H9 (cell line): ENCODE results near the gene NCAM2. TPM values are rescaled to one million over a fixed set of nuclear protein-coding genes. Genes with fewer than 3 reads are reported as not detected.
A peak's percentile ranks its signal among the peaks of the same experiment; 100 is the strongest.

Experiments
- DNase-seq: peaks from one replicate; pipeline ENCODE4 v3.0.0-alpha.2; 2017
- H2AFZ ChIP-seq: one replicate; pipeline ENCODE4 v1.6.1; 2013; ENCODE audit warnings: mild to moderate bottlenecking, low read length, control low read depth, moderate library complexity
- H2AK5ac ChIP-seq: 2 replicates; pipeline ENCODE4 v1.6.1; 2013; ENCODE audit warnings: low read length, control low read depth, mixed read lengths; ENCODE audit not compliant: insufficient read length
- H2BK120ac ChIP-seq: one replicate; pipeline ENCODE4 v1.6.1; 2013; ENCODE audit warnings: low read depth, mild to moderate bottlenecking, low read length, control low read depth, inconsistent platforms; ENCODE audit not compliant: poor library complexity, severe bottlenecking
- H2BK12ac ChIP-seq: 2 replicates; pipeline ENCODE4 v1.6.1; 2013; ENCODE audit warnings: low read length, control low read depth, mixed read lengths, low read depth; ENCODE audit not compliant: insufficient read length
- H2BK15ac ChIP-seq: 2 replicates; pipeline ENCODE4 v1.6.1; 2013; ENCODE audit warnings: low read depth, low read length, control low read depth
- H2BK20ac ChIP-seq: one replicate; pipeline ENCODE4 v1.6.1; 2013; ENCODE audit warnings: low read depth, mild to moderate bottlenecking, low read length, control low read depth, inconsistent platforms; ENCODE audit not compliant: poor library complexity, severe bottlenecking
- H2BK5ac ChIP-seq: 2 replicates; pipeline ENCODE4 v1.6.1; 2013; ENCODE audit warnings: low read length, control low read depth, mixed read lengths; ENCODE audit not compliant: insufficient read length
- H3K14ac ChIP-seq: 2 replicates; pipeline ENCODE4 v1.6.1; 2013; ENCODE audit warnings: low read length, control low read depth; ENCODE audit not compliant: insufficient read depth
- H3K18ac ChIP-seq: 2 replicates; pipeline ENCODE4 v1.6.1; 2013; ENCODE audit warnings: low read depth, mild to moderate bottlenecking, mixed read lengths, low read length, control low read depth; ENCODE audit not compliant: insufficient read length
- H3K23ac ChIP-seq: 2 replicates; pipeline ENCODE4 v1.6.1; 2013; ENCODE audit warnings: low read length, control low read depth, mixed read lengths, low read depth; ENCODE audit not compliant: insufficient read length
- H3K23me2 ChIP-seq: 2 replicates; pipeline ENCODE4 v1.6.1; 2013; ENCODE audit warnings: low read depth, mild to moderate bottlenecking, mixed read lengths, low read length, control low read depth; ENCODE audit not compliant: insufficient read length, poor library complexity, severe bottlenecking
- H3K27ac ChIP-seq: 2 replicates; pipeline ENCODE4 v1.5.1; 2013; ENCODE audit warnings: low read length, control low read depth, mixed read lengths, low read depth; ENCODE audit not compliant: insufficient read length
- H3K27me3 ChIP-seq: 2 replicates; pipeline ENCODE4 v1.6.1; 2013; ENCODE audit warnings: low read length, control low read depth, inconsistent platforms; ENCODE audit not compliant: insufficient read depth
- H3K4ac ChIP-seq: 2 replicates; pipeline ENCODE4 v1.6.1; 2013; ENCODE audit warnings: low read depth, mild to moderate bottlenecking, control low read depth, inconsistent platforms, low read length, moderate library complexity
- H3K4me1 ChIP-seq: 2 replicates; pipeline ENCODE4 v1.6.1; 2013; ENCODE audit warnings: low read length, control low read depth, inconsistent platforms; ENCODE audit not compliant: insufficient read depth
- H3K4me2 ChIP-seq: 2 replicates; pipeline ENCODE4 v1.6.1; 2013; ENCODE audit warnings: low read length, control low read depth, mixed read lengths; ENCODE audit not compliant: insufficient read length, insufficient read depth
- H3K56ac ChIP-seq: 2 replicates; pipeline ENCODE4 v1.6.1; 2013; ENCODE audit warnings: low read depth, mild to moderate bottlenecking, mixed read lengths, low read length, control low read depth; ENCODE audit not compliant: insufficient read length
- H3K79me1 ChIP-seq: 2 replicates; pipeline ENCODE4 v1.6.1; 2013; ENCODE audit warnings: low read depth, mild to moderate bottlenecking, moderate library complexity, low read length, control low read depth, inconsistent platforms; ENCODE audit not compliant: insufficient read depth, poor library complexity, severe bottlenecking
- H3K79me2 ChIP-seq: 2 replicates; pipeline ENCODE4 v1.6.1; 2013; ENCODE audit warnings: low read length, control low read depth, inconsistent platforms; ENCODE audit not compliant: insufficient read depth
- H3K9ac ChIP-seq: 2 replicates; pipeline ENCODE4 v1.6.1; 2013; ENCODE audit warnings: low read length, control low read depth, mixed read lengths; ENCODE audit not compliant: insufficient read length; ENCODE audit errors: extremely low read depth
- H3K9me3 ChIP-seq: one replicate; pipeline ENCODE4 v1.6.1; 2013; ENCODE audit warnings: low read depth, low read length, inconsistent platforms; ENCODE audit not compliant: control insufficient read depth
- H3T11ph ChIP-seq: one replicate; pipeline ENCODE4 v1.6.1; 2013; ENCODE audit warnings: mild to moderate bottlenecking, low read length, control low read depth, inconsistent platforms
- H4K20me1 ChIP-seq: one replicate; pipeline ENCODE4 v1.6.1; 2013; ENCODE audit not compliant: control insufficient read depth, insufficient read length, insufficient read depth
- H4K5ac ChIP-seq: 2 replicates; pipeline ENCODE4 v1.6.1; 2013; ENCODE audit warnings: low read depth, mild to moderate bottlenecking, mixed read lengths, low read length, control low read depth; ENCODE audit not compliant: insufficient read length
- H4K8ac ChIP-seq: replicated peaks from 2 replicates; pipeline ENCODE4 v1.6.1; 2013; ENCODE audit warnings: low read length, control low read depth, mixed read lengths, low read depth; ENCODE audit not compliant: insufficient read length
- H4K91ac ChIP-seq: 2 replicates; pipeline ENCODE4 v1.6.1; 2013; ENCODE audit warnings: low read depth, mild to moderate bottlenecking, moderate library complexity, mixed read lengths, low read length, control low read depth; ENCODE audit not compliant: insufficient read length
- H3K27ac Mint-ChIP-seq, 3 experiments: 2 replicates in 2 of 3; 3 replicates in 1 of 3; pipeline ENCODE4 v1.8.0; 2020 to 2021; ENCODE audit warnings: mixed read lengths in 3 of 3, mild to moderate bottlenecking in 1 of 3, moderate library complexity in 1 of 3
- H3K27me3 Mint-ChIP-seq: 2 replicates; pipeline ENCODE4 v1.8.0; 2021; ENCODE audit warnings: low read depth, mild to moderate bottlenecking, moderate library complexity, mixed read lengths
- H3K36me3 Mint-ChIP-seq, 3 experiments: 2 replicates in 2 of 3; 3 replicates in 1 of 3; pipeline ENCODE4 v1.8.0; 2020 to 2021; ENCODE audit warnings: low read depth in 3 of 3, mixed read lengths in 3 of 3; ENCODE audit not compliant: insufficient read depth in 1 of 3
- H3K4me1 Mint-ChIP-seq, 2 experiments: 2 replicates each; pipeline ENCODE4 v1.8.0; 2020; ENCODE audit warnings: mixed read lengths in 2 of 2
- H3K4me3 Mint-ChIP-seq, 2 experiments: 2 replicates in 1 of 2; 3 replicates in 1 of 2; pipeline ENCODE4 v1.8.0; 2020 to 2021; ENCODE audit warnings: mild to moderate bottlenecking in 2 of 2, mixed read lengths in 2 of 2, moderate library complexity in 1 of 2
- H3K9me3 Mint-ChIP-seq, 2 experiments: 2 replicates in 1 of 2; 3 replicates in 1 of 2; pipeline ENCODE4 v1.8.0; 2020; ENCODE audit warnings: mild to moderate bottlenecking in 2 of 2, mixed read lengths in 2 of 2, moderate library complexity in 1 of 2
- CTCF ChIP-seq: fragments of 200-600 bp; sonication (generic); conservative IDR thresholded peaks from 3 replicates; pipeline ENCODE4 v1.8.0; 2021; ENCODE audit warnings: antibody characterized with exemption, mild to moderate bottlenecking
- WGBS: extraction: QIAGEN DNeasy Blood & Tissue Kit; methylation state at CpG from one replicate; pipeline ENCODE4 v1.1.7; 2013; ENCODE audit warnings: missing lambda C conversion rate, low lambda C conversion rate, mixed read lengths; ENCODE audit not compliant: insufficient read length; ENCODE audit errors: extremely low coverage; 5-methylcytosine and 5-hydroxymethylcytosine counted together
- total RNA-seq: library from RNA; stranded (reverse); gene quantifications from 2 replicates; pipeline ENCODE4 v1.2.1, GENCODE V29; 2021

Gene NCAM2
- total RNA-seq, 1 experiment from 2014 or later: 2.2 TPM

GRCh38 chr21:21434944-21435343 is 436.7 kb downstream of the NCAM2 start:
- Histone ChIP-seq H2BK5ac (no peak overlapping the region), H3K4me2 (no peak overlapping the region), H3K18ac (no peak overlapping the region), H3T11ph (no peak overlapping the region), H3K79me1 (no peaks in the 10 kb centered on the region), H2BK12ac (no peak overlapping the region), H3K56ac (no peak overlapping the region), H2AFZ (no peak overlapping the region), H4K91ac (no peak overlapping the region), H3K23me2 (no peaks in the 10 kb centered on the region), H3K9ac (no peak overlapping the region), H3K14ac (no peak overlapping the region), H3K79me2 (no peaks in the 10 kb centered on the region), H2AK5ac (no peak overlapping the region), H4K20me1 (no peaks in the 10 kb centered on the region), H4K8ac (no peak overlapping the region), H3K23ac (no peak overlapping the region), H3K27me3 (no peaks in the 10 kb centered on the region), H3K4ac (no peak overlapping the region), H2BK20ac (no peak overlapping the region), H3K4me1 (no peaks in the 10 kb centered on the region), H4K5ac (no peak overlapping the region), H3K27ac (no peak overlapping the region), H2BK15ac (no peak overlapping the region), H3K9me3 (no peaks in the 10 kb centered on the region), H2BK120ac (no peak overlapping the region)
- Mint-ChIP-seq H3K4me1 (no peaks in the 10 kb centered on the region), H3K27ac (0 out of 7 replicates have a peak overlapping the region, but pooled peaks of 1 of the 3 experiments have one; percentile 15), H3K27me3 (no peaks in the 10 kb centered on the region), H3K4me3 (no peak overlapping the region), H3K36me3 (no peaks in the 10 kb centered on the region), H3K9me3 (peaks cover 0 to 1% of the 10 kb centered on the region in 2 experiments; a peak in 1 of 5 replicates)
- no peak for TF ChIP-seq CTCF
- DNase-seq: no peak
- no CpG with 5 or more reads among the region's 1 CpG for WGBS
